Caco-2 (cell line): ENCODE data around the gene PID1. TPM values are rescaled to one million over a fixed set of nuclear protein-coding genes. Genes with fewer than 3 reads are reported as not detected.

Experiments
- BruUV-seq: library from RNA; stranded (reverse); fragments of 400-500 nt; replicated peaks from 2 replicates; lab custom pipeline; 2021; lab: Mats Ljungman, UMichigan
- CTCF ChIA-PET: fragments of 300-600 bp; sonication (Branson Sonifier 250); formaldehyde crosslinking; loops from one replicate; lab custom pipeline; 2022; ENCODE audit warnings: antibody characterized with exemption; lab: Charles Lee
- POLR2A ChIA-PET: fragments of 300-600 bp; sonication (Branson Sonifier 250); formaldehyde crosslinking; loops from one replicate; lab custom pipeline; 2022; ENCODE audit warnings: antibody characterized with exemption; lab: Charles Lee
- DNase-seq, 2 experiments: peaks; one replicate each; pipeline versions ENCODE4 v3.0.0 to v3.0.0-alpha.2; 2020 to 2022
- H3K27me3 ChIP-seq: replicated peaks from 2 replicates; pipeline ENCODE4 v1.6.0; 2011; ENCODE audit warnings: low read length; ENCODE audit not compliant: control insufficient read depth, insufficient read depth
- H3K36me3 ChIP-seq: 2 replicates; pipeline ENCODE4 v1.5.1; 2011; ENCODE audit warnings: low read length; ENCODE audit not compliant: control insufficient read depth, insufficient read depth
- H3K4me1 ChIP-seq: fragments of 250-450 bp; sonication (Bioruptor Pico); 2 replicates; pipeline ENCODE4 v1.5.1; 2020; ENCODE audit warnings: mild to moderate bottlenecking
- H3K4me3 ChIP-seq: 2 replicates; pipeline ENCODE4 v1.5.1; 2011; ENCODE audit warnings: low read depth, mild to moderate bottlenecking, control low read depth, low read length
- H3K9me3 ChIP-seq: fragments of 250-450 bp; sonication (Bioruptor Pico); 2 replicates; pipeline ENCODE4 v1.5.1; 2020; ENCODE audit warnings: mild to moderate bottlenecking, moderate library complexity
- H3K27ac Mint-ChIP-seq: one replicate; pipeline ENCODE4 v1.8.0; 2022; ENCODE audit warnings: mixed read lengths; ENCODE audit not compliant: unreplicated experiment
- H3K27me3 Mint-ChIP-seq: one replicate; pipeline ENCODE4 v1.8.0; 2022; ENCODE audit warnings: mixed read lengths; ENCODE audit not compliant: insufficient read depth, unreplicated experiment
- H3K36me3 Mint-ChIP-seq: one replicate; pipeline ENCODE4 v1.8.0; 2022; ENCODE audit warnings: mild to moderate bottlenecking, mixed read lengths; ENCODE audit not compliant: insufficient read depth, unreplicated experiment
- H3K4me1 Mint-ChIP-seq: one replicate; pipeline ENCODE4 v1.8.0; 2022; ENCODE audit warnings: low read depth, mixed read lengths; ENCODE audit not compliant: unreplicated experiment
- H3K4me3 Mint-ChIP-seq: one replicate; pipeline ENCODE4 v1.8.0; 2022; ENCODE audit warnings: mild to moderate bottlenecking, moderate library complexity, mixed read lengths; ENCODE audit not compliant: unreplicated experiment
- H3K9me3 Mint-ChIP-seq: one replicate; pipeline ENCODE4 v1.8.0; 2022; ENCODE audit warnings: mixed read lengths; ENCODE audit not compliant: unreplicated experiment
- intact Hi-C: fragments of 100-400 bp; cut with micrococcal nuclease; formaldehyde crosslinking; loops from one replicate; pipeline ENCODE4 v1.10.0; 2022; ENCODE audit not compliant: unreplicated experiment
- total RNA-seq: library from RNA; stranded (reverse); gene quantifications from 2 replicates; pipeline ENCODE4 v1.2.3, GENCODE V29; 2022
- TF ChIP-seq, protein P1 (sequence below), 2 experiments: fragments of 200-600 bp in 1 of 2; IDR thresholded peaks; 1 replicate in 1 of 2; 2 replicates in 1 of 2; pipeline versions ENCODE4 v1.5.1 to v1.8.0; 2011 to 2022; ENCODE audit warnings: antibody characterized with exemption in 1 of 2, control low read depth in 1 of 2, inconsistent platforms in 1 of 2, low read depth in 1 of 2, low read length in 1 of 2, mild to moderate bottlenecking in 1 of 2, moderate library complexity in 1 of 2; ENCODE audit not compliant: insufficient read depth in 1 of 2, severe bottlenecking in 1 of 2, unreplicated experiment in 1 of 2

The PID1 gene
- total RNA-seq, 1 experiment from 2014 or later = 9.8 TPM

DNA sequence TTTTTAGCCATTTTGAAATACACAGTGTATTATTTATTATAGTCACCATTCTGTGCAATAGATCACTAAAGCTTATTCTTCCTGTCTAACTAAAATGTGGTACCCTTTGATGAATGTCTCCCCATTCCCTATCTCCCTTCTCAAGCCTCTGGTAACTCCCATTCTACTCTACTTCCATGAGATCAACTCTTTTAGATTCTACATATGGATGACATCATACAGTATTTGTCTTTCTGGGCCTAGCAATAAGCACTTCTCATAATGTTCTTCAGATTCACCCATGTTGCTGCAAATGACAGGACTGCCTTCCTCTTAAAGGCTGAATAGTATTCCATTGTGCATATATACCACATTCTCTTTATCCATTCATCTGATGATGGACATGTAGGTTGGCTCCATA lies 210.9 kb downstream of the PID1 start:
- CTCF ChIA-PET = no interaction called here
- no peak for DNase-seq
- Mint-ChIP-seq H3K27me3 (no peaks in the 10 kb centered on the region), H3K36me3 (no peaks in the 10 kb centered on the region), H3K4me3 (no peak overlapping the region), H3K27ac (no peak overlapping the region), H3K9me3 (no peaks in the 10 kb centered on the region), H3K4me1 (no peaks in the 10 kb centered on the region)
- POLR2A ChIA-PET = no interaction called here
- no peaks in the 10 kb centered on the region for H3K9me3 ChIP-seq
- no peaks in the 10 kb centered on the region for H3K36me3 ChIP-seq
- TF ChIP-seq, protein P1, sequence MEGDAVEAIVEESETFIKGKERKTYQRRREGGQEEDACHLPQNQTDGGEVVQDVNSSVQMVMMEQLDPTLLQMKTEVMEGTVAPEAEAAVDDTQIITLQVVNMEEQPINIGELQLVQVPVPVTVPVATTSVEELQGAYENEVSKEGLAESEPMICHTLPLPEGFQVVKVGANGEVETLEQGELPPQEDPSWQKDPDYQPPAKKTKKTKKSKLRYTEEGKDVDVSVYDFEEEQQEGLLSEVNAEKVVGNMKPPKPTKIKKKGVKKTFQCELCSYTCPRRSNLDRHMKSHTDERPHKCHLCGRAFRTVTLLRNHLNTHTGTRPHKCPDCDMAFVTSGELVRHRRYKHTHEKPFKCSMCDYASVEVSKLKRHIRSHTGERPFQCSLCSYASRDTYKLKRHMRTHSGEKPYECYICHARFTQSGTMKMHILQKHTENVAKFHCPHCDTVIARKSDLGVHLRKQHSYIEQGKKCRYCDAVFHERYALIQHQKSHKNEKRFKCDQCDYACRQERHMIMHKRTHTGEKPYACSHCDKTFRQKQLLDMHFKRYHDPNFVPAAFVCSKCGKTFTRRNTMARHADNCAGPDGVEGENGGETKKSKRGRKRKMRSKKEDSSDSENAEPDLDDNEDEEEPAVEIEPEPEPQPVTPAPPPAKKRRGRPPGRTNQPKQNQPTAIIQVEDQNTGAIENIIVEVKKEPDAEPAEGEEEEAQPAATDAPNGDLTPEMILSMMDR (IDR thresholded peaks at IDR 0.05; ENCODE audit: insufficient read depth in 1 of 2, low read depth in 1 of 2, low read length in 1 of 2, severe bottlenecking in 1 of 2, unreplicated experiment in 1 of 2) = no peak
- no peaks in the 10 kb centered on the region for H3K4me1 ChIP-seq
- no peak overlapping the region for H3K4me3 ChIP-seq
- no peaks in the 10 kb centered on the region for H3K27me3 ChIP-seq
- intact Hi-C loops = no loop called here
- no TSS peak for BruUV-seq

DNA sequence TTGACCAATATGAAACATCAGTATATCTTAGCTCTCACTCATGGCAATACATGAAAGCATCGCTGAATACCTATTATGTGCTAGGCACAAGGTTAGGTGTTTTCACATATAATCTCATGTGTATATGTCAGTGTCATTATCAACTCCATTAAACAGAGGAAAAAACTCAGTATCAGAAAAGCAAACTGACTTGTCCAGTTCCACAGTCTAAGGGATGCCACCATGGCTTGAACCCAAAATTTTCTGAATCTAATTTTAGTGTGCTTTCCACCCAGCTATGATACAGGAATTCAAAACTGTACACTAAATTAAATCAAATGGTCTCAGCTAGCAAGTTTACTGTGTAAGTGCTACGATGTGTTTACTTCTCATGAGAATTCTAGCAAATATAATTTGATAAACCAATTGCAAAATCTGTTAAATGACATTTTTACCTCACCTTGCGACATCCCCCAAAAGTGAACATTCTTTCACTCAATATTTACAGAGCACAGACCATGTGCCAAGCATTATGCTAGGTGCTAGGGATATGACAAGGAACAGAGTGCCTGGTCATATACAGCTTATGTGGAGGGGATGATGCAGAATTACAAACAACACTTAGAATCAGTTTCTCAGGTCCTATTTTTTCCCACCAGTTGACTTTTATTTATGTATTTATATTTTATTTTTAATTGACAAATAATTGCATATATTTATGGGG lies 211.6 kb downstream of the PID1 start:
- no peaks in the 10 kb centered on the region for H3K9me3 ChIP-seq
- intact Hi-C loops = no loop called here
- TF ChIP-seq, protein P1 (IDR thresholded peaks at IDR 0.05; ENCODE audit: insufficient read depth in 1 of 2, low read depth in 1 of 2, low read length in 1 of 2, severe bottlenecking in 1 of 2, unreplicated experiment in 1 of 2) = no peak

DNA sequence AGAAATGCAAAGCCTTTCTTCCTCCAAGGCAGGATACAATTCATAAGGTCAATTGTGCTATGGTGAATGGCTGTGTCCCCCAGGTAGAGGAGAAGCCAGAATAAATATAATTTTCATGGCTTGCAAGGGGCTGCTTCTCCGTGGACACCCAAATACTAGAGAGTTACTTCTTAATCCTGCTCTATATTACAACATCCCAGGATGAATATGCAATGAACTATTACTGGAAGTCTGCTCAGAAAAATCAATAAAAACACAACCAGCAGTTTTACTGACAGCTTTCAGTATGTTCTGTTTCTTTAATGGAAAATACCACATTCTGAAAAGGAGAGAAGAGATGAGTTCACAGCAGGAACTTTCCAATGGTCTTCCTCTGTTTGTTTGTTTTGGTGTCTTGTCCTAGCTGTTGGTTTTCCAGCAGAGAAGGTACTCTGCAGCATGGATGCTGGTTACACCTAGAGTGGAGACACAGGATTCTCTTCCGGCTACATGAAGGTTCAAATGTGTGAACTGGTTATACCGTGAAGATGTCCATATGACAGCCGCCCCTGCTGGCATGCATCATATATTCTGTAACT lies 213.0 kb downstream of the PID1 start:
- Histone ChIP-seq H3K9me3 (no peaks in the 10 kb centered on the region), H3K36me3 (no peaks in the 10 kb centered on the region), H3K27me3 (no peaks in the 10 kb centered on the region), H3K4me1 (no peaks in the 10 kb centered on the region), H3K4me3 (no peak overlapping the region)
- H3K4me3 Mint-ChIP-seq = no peak overlapping the region
- intact Hi-C loops = no loop called here
- BruUV-seq = no TSS peak
- no peaks in the 10 kb centered on the region for H3K4me1 Mint-ChIP-seq
- ChIA-PET POLR2A (interaction anchor here (0.7 kb wide), 1 partner anchor 743 kb away, joined by 9 read pairs; no protein-coding TSS in a partner anchor), CTCF (no interaction called here)
- TF ChIP-seq, protein P1 (IDR thresholded peaks at IDR 0.05; ENCODE audit: insufficient read depth in 1 of 2, low read depth in 1 of 2, low read length in 1 of 2, severe bottlenecking in 1 of 2, unreplicated experiment in 1 of 2) = no peak
- DNase-seq = no peak
- H3K27ac Mint-ChIP-seq = no peak overlapping the region
- H3K27me3 Mint-ChIP-seq = no peaks in the 10 kb centered on the region
- H3K36me3 Mint-ChIP-seq = no peaks in the 10 kb centered on the region
- no peaks in the 10 kb centered on the region for H3K9me3 Mint-ChIP-seq

More for the DNA sequence above, 211.6 kb downstream of the PID1 start:
- no peak overlapping the region for H3K27ac Mint-ChIP-seq
- POLR2A ChIA-PET = no interaction called here
- H3K4me1 Mint-ChIP-seq = no peaks in the 10 kb centered on the region
- H3K9me3 Mint-ChIP-seq = no peaks in the 10 kb centered on the region
- CTCF ChIA-PET = no interaction called here
- no peak overlapping the region for H3K4me3 ChIP-seq
- H3K27me3 ChIP-seq = no peaks in the 10 kb centered on the region
- no TSS peak for BruUV-seq
- H3K36me3 Mint-ChIP-seq = no peaks in the 10 kb centered on the region
- no peaks in the 10 kb centered on the region for H3K36me3 ChIP-seq
- H3K4me3 Mint-ChIP-seq = no peak overlapping the region
- H3K4me1 ChIP-seq = no peaks in the 10 kb centered on the region
- H3K27me3 Mint-ChIP-seq = no peaks in the 10 kb centered on the region
- no peak for DNase-seq
